Brain pericyte (primary cell): ENCODE measurements around the gene PRKAG2.
"Not testable (repeated sequence)": the region's sequence is repeated elsewhere in the genome, so short reads cannot be mapped to it uniquely, and the experiment has no call there.

Experiments
- DNase-seq: peaks from one replicate; pipeline ENCODE4 v3.0.0-alpha.2; 2012; ENCODE audit warnings: low read depth, low spot score

The PRKAG2 gene

DNA sequence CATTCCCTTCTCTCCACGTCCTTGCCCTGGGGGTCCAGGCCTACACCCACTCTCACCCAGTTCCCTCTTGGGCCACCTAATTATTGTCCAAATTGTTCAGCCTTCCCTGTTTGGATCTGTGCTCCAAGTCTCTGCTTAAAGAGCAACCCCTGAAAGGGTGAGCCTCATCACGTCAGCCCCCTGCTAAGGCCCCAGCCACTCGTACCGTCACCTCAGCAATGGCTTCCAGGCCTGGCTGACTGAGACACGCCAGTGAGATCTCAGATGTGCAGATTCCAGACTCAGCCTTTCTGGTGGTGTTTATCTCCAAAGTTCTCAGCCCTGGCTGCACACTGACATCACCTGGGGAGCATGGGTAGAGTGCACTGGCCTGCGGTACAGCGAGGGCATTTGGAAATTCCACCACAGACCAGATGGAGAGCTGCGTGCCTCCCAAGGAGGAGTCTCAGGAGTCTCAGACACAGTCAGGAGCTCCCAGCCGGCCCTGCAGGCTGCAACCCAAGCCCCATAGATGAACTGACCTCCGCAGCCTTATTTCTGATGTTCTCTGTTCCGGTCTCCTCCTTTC lies 87.5 kb downstream of the PRKAG2 start:
- no peak for DNase-seq

DNA sequence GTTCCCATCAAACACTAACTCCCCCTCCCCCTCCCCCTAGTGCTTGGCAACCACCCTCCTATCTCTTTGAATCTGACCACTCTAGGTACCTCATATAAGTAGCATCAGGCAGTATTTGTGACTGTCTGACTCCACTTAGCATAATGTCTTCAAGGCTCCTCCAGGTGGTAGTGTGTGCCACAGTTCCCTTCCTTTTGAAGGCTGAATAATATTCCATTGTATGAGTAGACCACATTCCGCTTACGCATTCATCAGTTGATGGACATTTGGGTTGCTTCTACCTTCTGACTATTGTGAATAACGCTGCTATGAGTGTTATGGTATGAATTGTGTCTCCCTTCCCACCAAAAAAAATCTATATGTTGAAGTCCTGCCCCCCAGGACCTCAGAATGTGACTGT lies 89.6 kb downstream of the PRKAG2 start:
- DNase-seq = no peak

DNA sequence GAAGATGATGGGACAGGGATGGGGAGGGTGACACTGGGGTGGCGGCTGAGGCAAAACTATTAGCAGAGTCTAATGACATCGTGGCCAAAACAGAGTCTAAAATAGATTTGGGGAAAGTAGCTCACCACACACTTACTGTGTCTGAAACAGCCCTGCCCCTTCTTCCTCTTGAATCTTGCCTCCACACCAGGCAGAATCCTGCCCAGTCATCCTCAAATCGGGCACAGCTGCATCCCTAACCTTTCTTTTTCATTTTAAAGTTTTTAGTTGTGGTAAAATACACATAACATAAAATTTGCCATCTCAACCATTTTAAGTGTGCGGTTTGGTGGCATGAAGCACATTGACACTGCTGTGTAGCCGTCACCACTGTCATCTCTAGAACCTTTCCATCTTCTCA lies 90.0 kb downstream of the PRKAG2 start:
- no peak for DNase-seq

DNA sequence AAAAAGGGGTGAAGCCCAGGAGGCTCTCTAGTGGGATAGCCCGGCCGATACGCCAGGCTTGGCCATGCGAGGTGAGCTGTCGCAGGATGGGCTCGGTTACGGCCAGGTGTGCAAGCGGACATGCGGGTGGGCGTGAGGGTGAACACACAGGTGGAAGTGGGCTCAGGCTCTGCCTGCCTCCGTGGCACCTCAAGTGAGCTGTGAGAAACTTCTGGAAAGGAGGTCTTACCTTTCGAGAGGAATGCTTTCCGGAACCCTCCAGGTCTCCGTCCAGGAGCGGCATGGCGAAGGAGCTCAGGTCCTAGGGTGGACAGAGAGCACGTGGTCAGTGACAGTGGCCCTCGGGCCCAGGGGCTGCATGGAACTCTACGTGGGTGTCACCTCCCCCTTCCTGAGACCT lies 90.7 kb downstream of the PRKAG2 start:
- no peak for DNase-seq

DNA sequence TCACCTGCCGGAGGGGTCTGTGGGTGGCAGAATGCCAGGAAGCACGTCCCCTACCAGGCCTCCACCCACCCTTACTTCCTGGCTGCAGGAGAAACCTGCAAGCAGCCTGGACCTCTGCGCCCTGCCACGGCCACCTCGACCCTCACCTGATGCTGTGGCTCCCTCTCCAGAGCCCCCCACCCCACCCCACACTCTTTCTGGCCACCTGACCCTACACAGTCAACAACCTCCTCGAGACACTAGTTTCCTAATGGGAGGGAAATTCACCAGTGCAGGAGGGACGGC lies 91.3 kb downstream of the PRKAG2 start:
- no peak for DNase-seq

DNA sequence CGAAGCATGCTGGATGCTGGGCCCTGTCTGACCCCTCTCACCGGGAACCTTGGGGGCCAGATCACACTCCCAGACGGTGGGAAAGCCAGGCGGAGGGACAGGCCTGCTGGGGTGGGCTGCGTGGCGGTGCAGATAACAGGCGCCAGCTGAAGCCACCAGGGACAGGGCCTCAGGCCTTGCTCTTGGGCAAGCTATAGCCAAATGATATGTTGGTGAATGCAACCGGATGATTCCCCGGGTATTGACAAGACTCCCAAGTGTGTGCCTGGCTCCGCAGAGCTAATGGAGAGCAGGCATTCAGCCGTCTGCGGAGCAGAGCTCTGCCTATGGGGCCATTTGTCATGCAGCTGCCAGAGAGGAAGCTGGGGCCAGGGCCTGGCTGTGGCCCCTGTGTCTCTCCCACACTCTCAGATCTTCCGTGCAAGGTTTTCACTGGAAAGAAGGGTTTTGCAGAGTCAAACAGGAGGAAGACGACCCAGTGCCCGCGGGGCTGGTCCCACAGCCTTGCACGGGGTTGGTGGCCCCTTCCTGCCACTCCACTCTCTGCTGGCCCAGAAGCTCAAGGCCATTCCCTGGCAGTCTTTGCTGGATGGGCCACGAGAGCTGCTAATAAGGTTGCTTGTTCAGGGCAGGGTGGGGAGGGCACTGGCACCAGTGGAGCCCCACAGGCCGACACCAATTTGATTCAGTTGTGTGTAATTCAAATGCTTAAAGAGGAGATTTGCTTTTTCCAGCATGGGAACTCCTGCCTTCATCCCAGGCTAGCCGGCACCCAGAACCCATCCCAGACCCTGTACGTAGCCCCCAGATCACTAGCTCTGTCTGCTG lies 91.8 kb downstream of the PRKAG2 start:
- no peak for DNase-seq

DNA sequence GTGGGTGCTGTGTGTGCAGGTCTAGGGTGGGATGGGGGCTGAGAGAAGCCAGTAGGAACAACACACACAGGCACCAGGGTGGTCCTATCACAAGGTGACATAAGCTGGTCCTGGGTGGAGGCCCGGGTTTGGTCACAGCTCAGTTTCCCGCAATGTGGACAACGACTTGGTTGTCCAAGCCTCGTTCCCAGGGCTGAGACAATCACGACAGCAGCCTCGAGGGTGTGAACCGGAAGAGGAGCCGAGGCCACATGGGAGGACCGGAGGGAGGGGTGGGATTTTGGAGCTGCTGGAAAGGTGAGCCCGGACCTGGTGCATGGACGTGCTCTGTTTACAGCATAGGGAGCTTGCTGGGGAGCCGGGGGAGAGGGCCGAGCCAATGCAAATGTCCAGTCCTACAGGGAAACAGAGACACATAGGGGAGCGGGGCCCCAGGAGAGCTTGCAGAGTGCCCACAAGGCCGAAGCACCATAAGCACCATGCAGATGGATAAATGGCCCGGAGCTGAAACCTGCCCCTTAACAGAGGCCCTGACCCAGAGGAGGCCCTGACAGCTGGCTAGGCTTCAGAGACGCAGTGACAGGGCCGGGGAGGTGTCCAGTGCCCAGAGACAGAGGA lies 92.8 kb downstream of the PRKAG2 start:
- no peak for DNase-seq

DNA sequence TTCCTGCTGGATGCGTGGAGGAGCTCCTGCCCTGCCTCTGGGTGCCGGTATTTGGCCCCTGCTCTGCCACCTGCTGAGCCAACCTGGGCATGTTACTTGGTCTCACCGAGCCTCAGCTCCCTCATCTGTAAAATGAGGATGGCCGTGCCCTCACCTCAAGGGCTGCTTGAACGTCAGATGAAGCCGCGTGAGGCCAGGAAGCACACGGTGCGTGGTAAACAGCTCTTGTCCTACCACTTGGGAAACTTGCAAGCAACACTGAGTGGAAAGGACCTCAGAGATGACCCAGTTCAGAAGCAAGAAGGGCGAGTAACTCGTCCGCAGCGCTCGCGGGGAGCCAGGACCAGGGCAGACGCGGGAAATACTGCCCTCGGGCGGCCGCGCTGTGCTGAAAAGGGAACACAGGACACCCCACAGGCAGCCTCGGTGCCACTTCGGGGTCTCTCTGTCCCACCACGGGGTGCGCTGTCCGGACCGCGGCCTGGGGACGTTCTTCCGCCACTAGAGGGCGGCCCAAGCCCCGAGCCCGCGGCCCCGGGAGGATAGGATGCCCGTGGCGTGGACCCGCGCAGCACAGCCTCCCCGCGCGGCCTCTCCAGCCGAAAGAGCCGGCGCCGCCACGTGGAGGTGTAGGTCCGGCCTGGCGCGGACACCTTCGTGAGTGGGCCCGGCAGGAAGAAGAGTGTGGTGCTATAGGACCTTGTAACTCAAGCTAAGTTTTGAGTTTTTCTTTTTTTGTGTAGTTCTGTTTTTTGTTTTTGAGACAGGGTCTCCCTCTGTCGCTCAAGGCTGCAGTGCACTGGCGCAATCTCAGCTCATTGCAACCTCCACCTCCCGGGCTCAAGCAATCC lies 94.1 kb downstream of the PRKAG2 start:
- DNase-seq = no peak

DNA sequence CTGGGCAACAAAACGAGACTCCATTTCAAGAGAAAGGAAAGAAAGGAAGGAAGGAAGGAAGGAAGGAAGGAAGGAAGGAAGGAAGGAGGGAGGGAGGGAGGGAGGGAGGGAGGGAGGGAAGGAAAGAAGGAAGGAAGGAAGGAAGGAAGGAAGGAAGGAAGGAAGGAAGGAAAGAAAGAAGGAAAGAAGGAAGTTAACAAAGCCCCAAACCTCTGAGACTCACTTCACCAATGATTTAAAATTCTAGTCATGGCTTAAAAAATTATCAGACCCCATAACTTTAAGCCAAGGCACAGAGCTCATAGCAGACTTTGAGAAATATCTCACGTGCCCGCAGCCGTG lies 94.7 kb downstream of the PRKAG2 start:
- DNase-seq = not testable (repeated sequence)

DNA sequence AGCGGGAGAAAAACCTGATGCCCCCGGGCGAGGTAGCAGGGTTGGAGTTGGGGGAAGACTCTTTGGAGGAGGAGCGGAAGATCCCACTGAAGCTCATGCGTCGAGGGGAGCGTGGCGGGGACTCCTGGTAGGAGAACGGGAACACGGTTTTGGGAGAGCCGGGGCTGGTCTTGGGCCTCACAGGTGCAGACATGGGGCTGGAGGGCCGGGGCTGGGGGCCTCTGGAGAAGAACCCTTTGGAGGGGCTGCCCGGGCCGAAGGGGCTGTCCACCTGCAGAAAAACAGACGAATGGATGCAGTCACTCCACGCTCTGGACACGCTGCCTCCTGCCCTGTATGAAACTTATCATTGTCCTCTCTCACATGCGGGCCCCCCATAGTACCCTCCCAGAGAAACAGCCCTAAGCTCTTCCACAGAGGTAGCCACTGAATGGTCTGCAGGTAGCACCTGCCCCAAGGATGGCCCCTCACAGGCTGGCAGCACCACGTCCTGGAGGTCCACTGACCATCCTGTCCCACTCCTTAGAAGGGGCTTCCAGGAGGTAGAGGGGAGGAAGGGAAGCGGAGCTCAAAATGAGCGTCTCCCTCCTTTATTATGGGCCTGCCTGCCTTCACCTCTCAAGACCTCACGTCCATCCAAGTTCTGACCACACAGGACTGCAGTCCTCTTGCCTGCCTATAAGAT lies 95.6 kb downstream of the PRKAG2 start:
- DNase-seq = no peak

DNA sequence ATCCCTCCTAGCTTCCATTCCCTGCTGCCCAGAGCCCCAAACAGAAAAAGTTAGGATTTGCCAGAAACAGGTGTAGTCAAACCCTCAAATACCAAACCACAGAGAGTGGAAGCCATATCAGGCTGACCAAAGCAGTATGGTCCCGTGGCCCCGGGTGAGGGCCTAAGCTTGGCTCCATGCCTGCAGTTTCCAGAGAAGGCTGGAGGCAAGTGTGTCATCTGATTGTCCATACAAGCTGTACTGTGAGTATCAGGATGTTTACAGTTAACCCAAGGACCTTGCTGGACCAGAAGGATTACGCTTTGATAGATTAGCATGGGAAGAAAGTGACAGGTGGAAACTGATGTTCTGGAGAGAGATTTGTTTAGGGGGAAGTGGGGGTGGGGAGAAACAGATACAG lies 96.3 kb downstream of the PRKAG2 start:
- DNase-seq = no peak

DNA sequence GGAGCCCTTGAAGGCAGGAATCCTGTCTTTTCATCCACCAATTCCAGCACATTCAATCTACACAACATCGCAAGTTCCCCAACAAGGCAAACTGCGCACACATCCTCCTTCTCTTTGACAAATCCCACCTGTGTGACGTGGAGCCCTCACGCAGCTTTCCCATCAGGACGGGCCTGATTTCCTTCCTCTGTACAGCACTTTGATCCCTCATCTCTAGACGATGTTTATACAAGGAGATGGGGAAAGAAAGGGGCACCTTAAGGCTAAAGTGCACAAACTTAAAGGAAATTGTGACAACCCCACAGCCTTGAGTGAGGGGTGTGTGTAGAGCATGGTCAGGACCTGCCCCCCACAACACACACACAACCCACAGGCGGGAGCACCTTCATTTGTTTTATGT lies 97.2 kb downstream of the PRKAG2 start:
- DNase-seq = no peak

DNA sequence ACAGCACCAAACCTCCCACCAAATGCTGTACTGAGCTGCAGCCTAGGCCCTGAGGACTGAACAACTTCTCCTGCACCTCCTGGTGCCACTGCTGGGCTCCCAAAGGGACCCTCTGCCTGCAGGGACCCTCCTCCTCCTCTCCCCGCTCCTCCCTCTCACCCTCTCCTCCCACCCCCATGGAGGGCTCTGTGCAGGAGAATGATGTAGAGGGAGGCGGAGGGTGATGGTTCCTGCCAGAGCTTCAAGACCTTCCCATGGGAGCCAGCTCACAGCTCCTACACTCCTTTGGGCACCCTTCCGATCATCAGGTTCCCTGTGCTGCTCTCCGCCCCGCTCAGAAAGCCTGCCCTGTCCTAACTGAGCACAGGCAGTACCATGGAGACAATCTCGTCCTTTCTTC lies 97.7 kb downstream of the PRKAG2 start:
- DNase-seq = no peak

DNA sequence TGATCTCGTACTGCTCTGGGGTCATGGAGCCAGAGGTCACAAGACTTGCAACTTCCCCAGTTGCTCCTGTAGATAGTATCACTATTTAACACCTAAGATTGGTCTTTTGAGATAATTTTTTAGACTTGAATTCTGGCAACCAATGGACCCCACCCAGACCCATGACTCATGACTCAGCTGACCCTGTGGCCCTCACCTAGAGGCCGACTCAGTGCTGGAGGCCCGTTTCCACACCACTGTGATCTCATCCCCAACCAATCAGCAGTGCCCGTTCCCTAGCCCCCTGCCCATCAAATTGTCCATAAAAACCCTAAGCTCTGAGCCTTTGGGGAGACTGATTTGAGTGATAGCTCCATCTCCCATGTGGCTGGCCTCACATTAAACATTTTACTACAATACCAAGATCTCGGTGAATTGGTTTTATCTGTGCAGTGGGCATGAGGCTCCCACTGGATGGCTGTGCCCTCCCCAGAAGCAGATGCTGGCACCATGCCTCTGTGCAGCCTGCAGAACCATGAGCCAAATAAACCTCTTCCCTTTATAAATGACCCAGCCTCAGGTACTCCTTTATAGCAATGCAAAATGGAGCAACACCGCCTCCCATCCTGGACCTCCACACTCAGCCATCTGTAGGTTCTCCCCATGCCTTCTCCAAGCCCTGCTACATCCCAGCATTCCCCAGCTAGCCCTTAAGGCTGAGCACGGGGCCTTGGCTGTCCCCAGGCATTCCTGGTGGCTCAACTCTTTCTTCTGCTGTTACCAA lies 98.8 kb downstream of the PRKAG2 start:
- DNase-seq = no peak

DNA sequence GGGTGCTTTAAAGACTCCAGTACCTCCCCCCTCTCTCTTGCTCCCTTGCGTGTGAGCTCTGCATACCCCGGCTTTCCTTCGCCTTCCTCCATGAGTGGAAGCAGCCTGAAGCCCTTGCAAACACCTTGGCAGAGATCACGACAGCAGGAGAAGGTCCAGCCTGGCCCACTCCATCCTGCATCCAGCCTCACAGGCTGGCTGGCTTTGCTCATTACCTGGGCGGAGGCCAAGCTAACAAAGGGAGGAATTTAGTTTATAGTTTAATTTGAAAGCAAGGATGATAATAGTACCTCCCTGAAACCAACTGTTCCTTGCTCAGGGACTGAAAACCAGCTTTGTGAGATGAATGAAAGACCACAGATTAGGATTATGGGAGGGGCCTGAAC lies 99.4 kb downstream of the PRKAG2 start:
- no peak for DNase-seq

DNA sequence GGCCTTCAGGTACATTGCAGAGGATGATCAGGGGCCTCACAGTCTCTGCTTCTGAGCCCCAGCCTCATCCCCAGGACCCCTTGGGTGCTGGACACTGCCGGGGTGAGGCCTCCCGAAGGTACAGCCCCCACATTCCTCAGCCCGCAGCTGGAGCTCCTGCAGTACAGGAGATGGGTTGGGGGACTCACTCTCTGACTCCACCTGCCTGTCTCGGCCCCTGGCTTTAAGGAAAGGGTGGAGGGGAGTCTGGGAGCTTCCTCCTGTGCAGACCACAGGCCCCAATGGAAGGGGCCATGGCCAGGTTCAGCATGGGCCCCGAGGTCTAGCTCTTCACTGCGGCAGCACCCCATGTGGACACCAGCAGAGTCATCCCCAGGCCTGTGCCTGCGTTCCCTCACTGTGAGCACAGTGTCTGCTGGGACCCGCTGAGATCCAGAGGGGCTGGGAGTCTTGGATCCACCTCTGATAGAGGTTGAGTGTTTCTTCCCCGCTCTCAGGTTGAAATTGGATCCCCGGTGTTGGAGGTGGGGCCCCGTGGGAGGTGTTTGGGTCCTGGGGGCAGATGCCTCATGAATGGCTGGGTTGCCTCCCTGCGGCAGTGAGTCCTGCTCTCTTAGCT lies 99.9 kb downstream of the PRKAG2 start:
- no peak for DNase-seq

DNA sequence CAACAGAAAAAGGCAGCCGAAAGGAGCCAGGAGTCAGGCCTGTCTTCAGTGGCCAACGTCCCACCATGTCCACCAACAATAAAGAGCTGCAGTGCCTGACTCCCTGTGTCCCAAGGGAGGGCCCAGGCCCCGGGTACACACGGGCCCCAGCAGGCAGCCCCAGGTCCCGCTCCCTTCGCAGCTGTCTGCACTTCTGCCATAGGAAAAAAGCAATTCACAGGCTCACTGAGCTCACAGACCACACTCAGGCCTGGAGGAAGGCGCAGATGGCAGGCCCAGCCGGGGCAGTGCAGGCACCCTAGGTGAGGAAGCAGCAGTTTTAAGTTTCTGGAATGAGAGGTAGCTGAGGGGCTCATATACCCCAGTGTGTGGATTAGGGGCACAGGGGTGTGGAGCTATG lies 100.5 kb downstream of the PRKAG2 start:
- DNase-seq = no peak

DNA sequence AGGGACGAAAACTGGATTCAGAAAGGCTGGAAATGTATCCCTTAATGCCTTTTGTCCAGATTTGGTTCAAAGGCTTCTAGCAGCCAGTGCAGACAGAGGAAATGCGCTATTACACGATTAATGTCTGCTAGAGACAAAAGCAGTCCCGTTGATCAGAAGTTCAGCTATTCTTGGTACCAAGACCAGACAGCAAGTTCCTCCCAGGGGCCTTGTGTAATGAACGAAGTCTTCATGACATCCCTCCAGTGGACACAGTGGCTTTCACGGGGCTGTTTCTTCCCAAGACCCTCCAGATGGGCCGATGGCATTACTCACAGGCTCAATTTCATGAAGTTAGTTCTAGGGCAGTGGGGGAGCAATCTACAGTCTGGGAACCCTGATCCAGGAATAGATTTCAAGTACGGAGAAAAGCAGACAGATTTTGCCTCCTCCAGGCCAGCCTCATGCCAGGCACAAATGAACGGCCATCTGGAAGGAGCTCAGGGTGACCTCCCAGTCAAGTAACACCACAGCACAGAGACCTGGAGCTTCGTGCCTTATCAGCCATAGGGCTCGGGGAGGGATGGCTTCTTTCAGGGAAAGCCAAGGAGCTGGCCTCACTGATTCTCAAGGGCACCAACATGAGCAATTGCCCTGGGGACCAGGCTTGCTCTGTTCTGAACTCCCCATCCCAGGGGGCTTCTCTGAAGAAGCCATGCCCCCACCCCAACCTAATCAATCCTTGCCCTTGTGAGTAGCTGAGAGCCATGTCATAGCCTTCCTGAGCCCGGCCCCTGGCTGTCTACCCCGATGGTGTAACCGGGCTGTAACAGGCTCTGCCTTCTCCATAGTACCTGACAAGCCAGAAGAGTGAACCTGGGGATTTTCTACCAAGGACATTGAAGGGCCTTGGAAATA lies 101.1 kb downstream of the PRKAG2 start:
- DNase-seq = no peak

DNA sequence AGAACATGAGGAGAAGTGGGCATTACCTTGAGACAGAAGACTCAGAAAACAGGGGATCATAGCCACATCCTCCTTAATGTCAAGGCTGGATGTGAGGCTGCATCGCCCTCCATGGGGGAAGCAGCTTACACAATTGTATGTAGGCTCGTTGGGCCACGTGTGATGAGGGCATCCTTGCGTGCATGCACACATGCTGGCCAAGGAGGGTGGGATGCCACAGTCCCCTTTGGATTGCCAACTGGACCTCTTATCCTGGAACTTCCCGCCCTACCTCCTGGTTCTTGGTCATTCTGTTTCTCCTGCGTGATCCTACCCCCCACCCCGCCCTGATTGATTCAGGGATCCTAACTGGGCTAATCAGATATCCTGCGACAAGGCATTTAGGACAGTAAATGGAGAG lies 102.0 kb downstream of the PRKAG2 start:
- no peak for DNase-seq

DNA sequence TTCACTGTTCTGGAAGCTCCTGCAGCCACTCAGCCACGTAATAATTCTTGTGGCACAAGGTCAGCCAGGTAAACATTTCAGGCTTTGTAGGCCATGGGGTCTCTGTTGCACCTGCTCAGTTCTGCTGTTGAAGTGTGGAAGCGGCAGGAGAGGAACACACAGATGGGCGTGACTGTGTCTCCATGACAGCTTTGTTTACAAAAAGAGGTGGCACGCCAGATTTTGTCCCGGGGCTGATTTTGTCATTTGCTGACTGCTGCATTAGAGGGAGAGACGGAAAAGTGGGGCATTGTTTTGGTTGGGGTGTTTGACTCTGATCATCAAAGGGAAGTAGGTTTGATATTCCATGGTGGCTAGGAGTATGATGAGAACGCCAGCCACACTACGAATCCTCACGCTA lies 103.1 kb downstream of the PRKAG2 start:
- no peak for DNase-seq
